ENCODE data around the gene ACP2. TPM values are rescaled to one million over a fixed set of nuclear protein-coding genes. Genes with fewer than 3 reads are reported as not detected.

The ACP2 gene, protein sequence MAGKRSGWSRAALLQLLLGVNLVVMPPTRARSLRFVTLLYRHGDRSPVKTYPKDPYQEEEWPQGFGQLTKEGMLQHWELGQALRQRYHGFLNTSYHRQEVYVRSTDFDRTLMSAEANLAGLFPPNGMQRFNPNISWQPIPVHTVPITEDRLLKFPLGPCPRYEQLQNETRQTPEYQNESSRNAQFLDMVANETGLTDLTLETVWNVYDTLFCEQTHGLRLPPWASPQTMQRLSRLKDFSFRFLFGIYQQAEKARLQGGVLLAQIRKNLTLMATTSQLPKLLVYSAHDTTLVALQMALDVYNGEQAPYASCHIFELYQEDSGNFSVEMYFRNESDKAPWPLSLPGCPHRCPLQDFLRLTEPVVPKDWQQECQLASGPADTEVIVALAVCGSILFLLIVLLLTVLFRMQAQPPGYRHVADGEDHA
- total RNA-seq: 10 to 100 TPM; 20.2 to 38.9 (median 21.9) TPM

DNA sequence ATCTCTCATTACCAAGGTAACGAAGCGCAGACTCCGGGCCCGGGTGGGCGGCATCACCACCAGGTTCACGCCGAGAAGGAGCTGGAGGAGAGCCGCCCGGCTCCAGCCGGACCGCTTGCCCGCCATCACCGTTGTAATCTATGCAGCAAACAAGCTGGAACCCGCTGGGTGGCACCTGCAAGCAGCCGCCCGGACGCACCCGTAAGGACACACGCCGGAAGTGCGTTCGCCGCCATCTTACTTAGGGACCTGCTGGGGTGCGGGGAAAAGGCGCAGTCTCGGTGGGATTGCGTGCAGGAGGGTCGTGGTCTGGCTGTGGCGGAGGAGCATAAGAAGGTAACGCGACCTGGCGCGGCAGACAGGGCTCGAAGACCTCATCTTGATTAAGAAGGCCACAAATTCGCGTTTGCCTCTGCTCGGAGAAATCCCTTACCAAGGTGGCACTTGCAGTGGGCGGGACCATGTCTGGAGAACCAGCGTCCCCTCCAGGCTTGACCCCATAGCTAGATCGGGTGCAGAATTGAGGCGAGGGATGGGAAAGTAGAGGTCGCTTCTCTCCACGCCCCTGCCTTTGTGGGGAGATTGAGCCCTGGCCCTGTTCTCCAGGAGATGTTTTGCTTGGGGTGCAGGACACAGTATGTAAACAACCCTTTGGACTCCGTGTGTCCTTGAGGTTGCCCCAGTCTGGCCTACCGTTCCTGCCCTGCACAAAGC lies at the start of gene ACP2:
Gene ACP2, minus strand, starts transcription at position 151 of the 714 bp plus-strand sequence. Its CDS starts 25 bp downstream, at position 126.
- TF ChIP-seq, protein P1, sequence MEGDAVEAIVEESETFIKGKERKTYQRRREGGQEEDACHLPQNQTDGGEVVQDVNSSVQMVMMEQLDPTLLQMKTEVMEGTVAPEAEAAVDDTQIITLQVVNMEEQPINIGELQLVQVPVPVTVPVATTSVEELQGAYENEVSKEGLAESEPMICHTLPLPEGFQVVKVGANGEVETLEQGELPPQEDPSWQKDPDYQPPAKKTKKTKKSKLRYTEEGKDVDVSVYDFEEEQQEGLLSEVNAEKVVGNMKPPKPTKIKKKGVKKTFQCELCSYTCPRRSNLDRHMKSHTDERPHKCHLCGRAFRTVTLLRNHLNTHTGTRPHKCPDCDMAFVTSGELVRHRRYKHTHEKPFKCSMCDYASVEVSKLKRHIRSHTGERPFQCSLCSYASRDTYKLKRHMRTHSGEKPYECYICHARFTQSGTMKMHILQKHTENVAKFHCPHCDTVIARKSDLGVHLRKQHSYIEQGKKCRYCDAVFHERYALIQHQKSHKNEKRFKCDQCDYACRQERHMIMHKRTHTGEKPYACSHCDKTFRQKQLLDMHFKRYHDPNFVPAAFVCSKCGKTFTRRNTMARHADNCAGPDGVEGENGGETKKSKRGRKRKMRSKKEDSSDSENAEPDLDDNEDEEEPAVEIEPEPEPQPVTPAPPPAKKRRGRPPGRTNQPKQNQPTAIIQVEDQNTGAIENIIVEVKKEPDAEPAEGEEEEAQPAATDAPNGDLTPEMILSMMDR (IDR thresholded peaks at IDR 0.05): no peak
- TF ChIP-seq POLR2A (IDR thresholded peaks at IDR 0.05): no peak
- intact Hi-C loops (cut with DNase I; ENCODE audit: low total_unique reads): no loop called here
- 0 to 1% methylated on average over 41 to 45 of the region's 45 CpGs for WGBS, 2 donors

DNA sequence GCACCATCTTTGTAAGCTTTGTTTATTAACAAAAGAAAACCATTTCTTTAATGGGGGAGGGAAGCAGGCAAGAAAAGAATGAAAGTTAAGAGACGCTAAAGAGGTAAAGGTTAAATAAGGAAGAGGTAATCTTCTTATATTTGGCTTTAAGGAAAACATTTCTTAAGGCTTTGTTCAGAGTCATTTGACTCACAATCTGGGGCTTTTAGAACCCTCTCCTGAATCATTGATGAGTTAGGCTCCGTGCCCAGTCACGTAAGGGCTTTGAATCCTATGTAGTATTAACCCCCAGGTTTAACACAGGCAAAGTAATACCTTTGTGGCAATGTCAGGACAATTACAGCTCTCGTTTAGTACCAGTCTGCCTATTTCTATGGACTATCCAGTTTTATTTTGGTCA lies 47.4 kb upstream of the ACP2 start:
- 85 to 86% methylated on average over 4 of the region's 4 CpGs for WGBS, 2 donors

More for the DNA sequence above, at the start of gene ACP2:
- peak within 1 kb of the TSS; percentile 64 for H3K4me3 ChIP-seq (ENCODE audit: low read depth, poor library complexity, severe bottlenecking)
- peak; percentile 86 to 97 for DNase-seq (ENCODE audit: low spot score in 2 of 2)

DNA sequence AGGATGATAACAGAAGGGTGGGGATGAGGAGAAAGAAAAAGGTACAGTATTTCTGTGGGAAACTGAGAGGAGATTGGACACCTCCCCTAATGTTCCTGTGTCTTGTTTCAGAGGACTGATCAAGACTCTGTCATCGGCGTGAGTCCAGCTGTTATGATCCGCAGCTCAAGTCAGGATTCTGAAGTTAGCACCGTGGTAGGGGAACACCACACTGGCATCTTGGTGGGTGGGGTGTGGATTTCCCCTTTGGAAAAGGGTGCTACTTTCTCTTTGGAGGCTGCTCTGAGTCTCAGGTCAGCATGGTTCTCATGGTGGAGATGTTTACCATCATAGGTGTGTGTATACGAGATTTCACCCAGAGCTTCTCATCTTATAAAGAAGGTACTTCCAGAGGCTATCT lies 46.8 kb upstream of the ACP2 start:
- no peak overlapping the region for H3K4me3 ChIP-seq (ENCODE audit: low read depth, poor library complexity, severe bottlenecking)
- intact Hi-C loops (cut with DNase I; ENCODE audit: low total_unique reads): no loop called here
- 92 to 94% methylated on average over 5 of the region's 5 CpGs for WGBS, 2 donors
- peak in 1 of 2 donors; percentile 48 for DNase-seq (ENCODE audit: low spot score in 2 of 2)
- no peak for TF ChIP-seq POLR2A (IDR thresholded peaks at IDR 0.05)

More for the DNA sequence above, 47.4 kb upstream of the ACP2 start:
- TF ChIP-seq, protein P1 (IDR thresholded peaks at IDR 0.05): no peak
- no peak for TF ChIP-seq POLR2A (IDR thresholded peaks at IDR 0.05)
- H3K4me3 ChIP-seq (ENCODE audit: low read depth, poor library complexity, severe bottlenecking): no peak overlapping the region
- no peak for DNase-seq (ENCODE audit: low spot score in 2 of 2)
- intact Hi-C loops (cut with DNase I; ENCODE audit: low total_unique reads): no loop called here

DNA sequence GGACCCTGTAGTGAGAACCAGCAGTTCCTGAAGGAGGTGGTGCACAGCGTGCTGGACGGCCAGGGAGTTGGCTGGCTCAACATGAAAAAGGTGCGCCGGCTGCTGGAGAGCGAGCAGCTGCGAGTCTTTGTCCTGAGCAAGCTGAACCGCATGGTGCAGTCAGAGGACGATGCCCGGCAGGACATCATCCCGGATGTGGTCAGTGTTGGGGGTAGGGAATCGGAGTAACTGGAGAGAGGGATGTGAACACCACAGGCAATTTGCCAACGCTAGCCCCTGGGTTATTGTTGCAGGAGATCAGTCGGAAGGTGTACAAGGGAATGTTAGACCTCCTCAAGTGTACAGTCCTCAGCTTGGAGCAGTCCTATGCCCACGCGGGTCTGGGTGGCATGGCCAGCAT lies 41.2 kb upstream of the ACP2 start:
- DNase-seq (ENCODE audit: low spot score in 2 of 2): peak in 1 of 2 donors; percentile 70
- H3K4me3 ChIP-seq (ENCODE audit: low read depth, poor library complexity, severe bottlenecking): no peak overlapping the region
- 93 to 96% methylated on average over 15 of the region's 15 CpGs for WGBS, 2 donors
- intact Hi-C loops (cut with DNase I; ENCODE audit: low total_unique reads): no loop called here
- no peak for TF ChIP-seq POLR2A (IDR thresholded peaks at IDR 0.05)
- TF ChIP-seq, protein P1 (IDR thresholded peaks at IDR 0.05): no peak

DNA sequence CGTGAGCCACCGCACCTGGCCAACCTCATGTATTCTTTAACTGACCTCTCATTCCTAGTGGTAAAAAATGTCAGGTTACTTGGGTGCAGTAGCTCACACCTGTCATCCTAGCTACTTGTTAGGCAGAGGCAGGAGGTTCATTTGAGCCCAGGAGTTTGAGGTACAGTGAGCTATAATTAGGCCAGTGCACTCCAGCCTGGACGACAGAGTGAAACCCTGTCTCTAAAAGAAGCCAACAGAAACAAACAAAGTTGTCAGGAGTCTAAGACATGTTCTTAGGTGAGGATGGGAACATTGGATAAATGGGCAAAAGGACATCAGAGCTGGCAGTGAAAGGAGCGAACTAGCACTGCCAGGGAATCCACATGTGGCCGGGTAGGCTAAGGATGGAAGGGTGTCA lies 39.5 kb upstream of the ACP2 start:
- no peak for TF ChIP-seq POLR2A (IDR thresholded peaks at IDR 0.05)
- TF ChIP-seq, protein P1 (IDR thresholded peaks at IDR 0.05): no peak
- DNase-seq (ENCODE audit: low spot score in 2 of 2): peak in 1 of 2 donors; percentile 39
- intact Hi-C loops (cut with DNase I; ENCODE audit: low total_unique reads): no loop called here
- H3K4me3 ChIP-seq (ENCODE audit: low read depth, poor library complexity, severe bottlenecking): no peak overlapping the region
- WGBS, 2 donors: 89 to 92% methylated on average over 5 of the region's 5 CpGs
